Measurements from ENCODE around the gene CSHL1. TPM values are rescaled to one million over a fixed set of nuclear protein-coding genes. Genes with fewer than 3 reads are reported as not detected.
"Not testable (repeated sequence)": the region's sequence is repeated elsewhere in the genome, so short reads cannot be mapped to it uniquely, and the experiment has no call there.

CSHL1 gene
- total RNA-seq, 1 donor from 2014 or later: not detected

DNA sequence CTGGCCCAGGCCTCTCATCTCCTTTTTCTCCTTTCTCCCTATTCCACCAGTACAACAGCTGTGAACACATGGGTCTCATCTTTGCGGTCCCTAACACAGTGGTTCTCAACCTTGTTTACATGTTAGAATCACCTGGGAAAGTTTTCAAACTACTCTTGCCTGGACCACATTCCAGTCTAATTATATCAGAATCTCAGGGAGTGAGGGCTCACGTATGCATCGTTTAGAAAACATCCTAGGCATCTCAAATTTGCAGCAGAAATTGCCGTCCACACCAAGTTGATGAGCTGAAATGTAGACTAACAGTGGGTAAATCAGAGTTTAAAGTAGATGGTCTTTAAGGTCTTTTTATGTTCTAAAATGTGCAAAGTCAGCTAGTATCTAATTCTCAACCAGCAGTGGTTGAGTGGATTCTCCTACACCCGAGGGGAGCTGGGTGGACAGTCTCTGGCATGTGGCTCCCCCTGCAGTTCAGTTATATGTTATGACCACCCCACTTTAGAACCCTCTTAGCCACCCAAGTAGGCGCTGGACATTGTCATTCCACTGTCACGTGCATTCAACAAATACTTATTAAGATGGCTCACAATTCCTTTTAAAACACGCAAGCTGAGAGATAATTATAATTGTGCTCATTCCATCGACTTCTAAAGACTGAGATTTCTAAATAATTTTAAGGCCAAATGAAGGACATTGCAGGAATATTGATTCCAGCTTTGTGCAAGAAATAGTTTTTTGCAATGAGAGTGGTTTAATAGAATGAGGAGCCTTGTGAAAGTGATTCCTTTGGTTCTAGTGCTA is 41.4 kb downstream of the CSHL1 start:
- POLR2A ChIA-PET; H3K27ac Mint-ChIP-seq; H3K4me1 Mint-ChIP-seq; H3K9me3 Mint-ChIP-seq; H3K4me3 Mint-ChIP-seq; intact Hi-C loops (cut with micrococcal nuclease); ATAC-seq (ENCODE audit: low read depth); H3K27me3 Mint-ChIP-seq; H3K36me3 Mint-ChIP-seq (ENCODE audit: low read depth); DNase-seq: not testable (repeated sequence)
- CTCF ChIA-PET: interaction anchor here (0.6 to 1.0 kb wide), 3 partner anchors 13 to 242 kb away, joined by 3 read pairs; no protein-coding TSS in a partner anchor

GRCh38 chr17:63866625-63867024 is 44.4 kb downstream of the CSHL1 start:
- ATAC-seq (ENCODE audit: low read depth); H3K4me3 Mint-ChIP-seq; DNase-seq; H3K27me3 Mint-ChIP-seq; H3K27ac Mint-ChIP-seq; H3K4me1 Mint-ChIP-seq; intact Hi-C loops (cut with micrococcal nuclease); H3K36me3 Mint-ChIP-seq (ENCODE audit: low read depth); H3K9me3 Mint-ChIP-seq: not testable (repeated sequence)
- ChIA-PET CTCF (interaction anchor here (1.0 to 2.1 kb wide), 5 partner anchors 9 to 302 kb away, joined by 3 to 10 read pairs (median 4); partner anchors contain the start of gene GH2), POLR2A (interaction anchor here (0.6 to 0.7 kb wide), 2 partner anchors 9 to 23 kb away, joined by 4 read pairs; no protein-coding TSS in a partner anchor)

Other genes starting within 250 kb of the CSHL1 start
- gene LIMD2, start 211.1 kb downstream of the CSHL1 start, total RNA-seq: 404 and 421 TPM in 2 replicates
- gene STRADA, start 169.5 kb downstream of the CSHL1 start, total RNA-seq: 72.5 and 80.2 TPM in 2 replicates
- gene CCDC47, start 137.7 kb downstream of the CSHL1 start, total RNA-seq: 41.4 and 47.6 TPM in 2 replicates
- 132 and 160 TPM in 2 replicates for gene DDX42, start 137.1 kb downstream of the CSHL1 start, total RNA-seq
- gene PSMC5, start 83.8 kb downstream of the CSHL1 start, total RNA-seq: 157 TPM in 2 replicates
- 82.0 and 85.1 TPM in 2 replicates for gene FTSJ3, start 83.6 kb downstream of the CSHL1 start, total RNA-seq
- 114 and 117 TPM in 2 replicates for gene SMARCD2, start 68.6 kb downstream of the CSHL1 start, total RNA-seq
- not detected in 2 replicates for gene CSH2, start 37.6 kb downstream of the CSHL1 start, total RNA-seq
- not detected in 2 replicates for gene GH2, start 29.3 kb downstream of the CSHL1 start, total RNA-seq
- not detected in 2 replicates for gene CSH1, start 14.7 kb downstream of the CSHL1 start, total RNA-seq
- 0.27 TPM in 1 of 2 replicates, not detected in the other for gene GH1, start 7.6 kb upstream of the CSHL1 start, total RNA-seq
- 706 and 757 TPM in 2 replicates for gene CD79B, start 21.1 kb upstream of the CSHL1 start, total RNA-seq
- 0.49 and 0.78 TPM in 2 replicates for gene SCN4A, start 61.7 kb upstream of the CSHL1 start, total RNA-seq
- gene PRR29, start 87.1 kb upstream of the CSHL1 start, total RNA-seq: not detected in 2 replicates
- gene ICAM2, start 109.4 kb upstream of the CSHL1 start, total RNA-seq: 44.5 and 44.7 TPM in 2 replicates
- 11.9 and 12.9 TPM in 2 replicates for gene ERN1, start 218.9 kb upstream of the CSHL1 start, total RNA-seq